GM10248 (cell line): Measurements from ENCODE around the gene MTHFD1L.

Experiments
- CTCF ChIA-PET: fragments of 300-600 bp; sonication (Branson Sonifier 250); formaldehyde crosslinking; extraction: SDS; loops from one replicate; lab custom pipeline; 2021; ENCODE audit warnings: antibody characterized with exemption; lab: Yijun Ruan, JAX
- POLR2A ChIA-PET: fragments of 350-650 bp; sonication (Branson Sonifier 250); formaldehyde crosslinking; extraction: SDS; loops from one replicate; lab custom pipeline; 2020; ENCODE audit warnings: antibody characterized with exemption; lab: Yijun Ruan, JAX
- DNase-seq: peaks from one replicate; pipeline ENCODE4 v3.0.0; 2012; ENCODE audit errors: extremely low spot score
- CTCF ChIP-seq: IDR thresholded peaks from 2 replicates; pipeline ENCODE4 v1.5.1; 2012; ENCODE audit warnings: mild to moderate bottlenecking, low read depth; ENCODE audit errors: extremely low read depth, missing control alignments, control extremely low read depth

MTHFD1L gene

GRCh38 chr6:151098166-151098565, 232.7 kb downstream of the MTHFD1L start:
- CTCF ChIA-PET: interaction anchor here (1.0 to 2.2 kb wide), 3 partner anchors 16 to 226 kb away, joined by 3 to 6 read pairs (median 3); no protein-coding TSS in a partner anchor
- TF ChIP-seq CTCF: no peak
- POLR2A ChIA-PET: no interaction called here
- no peak for DNase-seq

GRCh38 chr6:151100326-151100725, 234.8 kb downstream of the MTHFD1L start:
- CTCF ChIA-PET: no interaction called here
- no peak for TF ChIP-seq CTCF
- POLR2A ChIA-PET: interaction anchor here (0.6 kb wide), 1 partner anchor 19 kb away, joined by 5 read pairs; no protein-coding TSS in a partner anchor
- DNase-seq: no peak

- ChIA-PET CTCF (no interaction called here), POLR2A (interaction anchor here (0.6 kb wide), 1 partner anchor 18 kb away, joined by 5 read pairs; no protein-coding TSS in a partner anchor)
- DNase-seq: no peak
- TF ChIP-seq CTCF: no peak
These were observed 235.8 kb downstream of the MTHFD1L start for GRCh38 chr6:151101161-151101815.

GRCh38 chr6:151101816-151102694, 236.6 kb downstream of the MTHFD1L start:
- no peak for DNase-seq
- POLR2A ChIA-PET: no interaction called here
- CTCF ChIA-PET: interaction anchor here (0.8 kb wide), 1 partner anchor 20 kb away, joined by 3 read pairs; no protein-coding TSS in a partner anchor
- TF ChIP-seq CTCF: no peak

GRCh38 chr6:151103266-151103665, 237.8 kb downstream of the MTHFD1L start:
- ChIA-PET CTCF (interaction anchor here (0.8 kb wide), 1 partner anchor 21 kb away, joined by 3 read pairs; no protein-coding TSS in a partner anchor), POLR2A (no interaction called here)
- DNase-seq: no peak
- no peak for TF ChIP-seq CTCF

GRCh38 chr6:151107897-151108427, 242.5 kb downstream of the MTHFD1L start:
- ChIA-PET CTCF (interaction anchor here (0.9 kb wide), 1 partner anchor 216 kb away, joined by 4 read pairs; no protein-coding TSS in a partner anchor), POLR2A (no interaction called here)
- TF ChIP-seq CTCF: no peak
- DNase-seq: no peak
